ENCODE measurements around the gene RBM33. TPM values are rescaled to one million over a fixed set of nuclear protein-coding genes. Genes with fewer than 3 reads are reported as not detected.

RBM33 gene
- total and polyA plus RNA-seq, 10 of the 15 experiments (the other 5 are each of a cell fraction or from before 2014, with no cell fraction given) = 4.7 to 67.2 (median 24.3) TPM

GRCh38 chr7:155799514-155799913, 155.1 kb downstream of the RBM33 start (continued):
- TF ChIP-seq ZNF592 (IDR thresholded peaks at IDR 0.05) (no peak), TAF1 (IDR thresholded peaks at IDR 0.05; ENCODE audit: borderline replicate concordance, low read depth, low read length) (no peak), PRDM15 (CRISPR knock-in tag; IDR thresholded peaks at IDR 0.05) (no peak), ZBED1 (IDR thresholded peaks at IDR 0.05; ENCODE audit: borderline replicate concordance) (no peak), E2F8 (IDR thresholded peaks at IDR 0.05; ENCODE audit: low read depth, partially characterized antibody) (no peak)
